HG03571 (cell line): ENCODE measurements around the gene PPP1R14C.

Experiments
- ATAC-seq: cut with Tn5 transposase; IDR thresholded peaks from one replicate; pipeline ENCODE4 v1.9.1; 2021; ENCODE audit not compliant: unreplicated experiment

Gene PPP1R14C

DNA sequence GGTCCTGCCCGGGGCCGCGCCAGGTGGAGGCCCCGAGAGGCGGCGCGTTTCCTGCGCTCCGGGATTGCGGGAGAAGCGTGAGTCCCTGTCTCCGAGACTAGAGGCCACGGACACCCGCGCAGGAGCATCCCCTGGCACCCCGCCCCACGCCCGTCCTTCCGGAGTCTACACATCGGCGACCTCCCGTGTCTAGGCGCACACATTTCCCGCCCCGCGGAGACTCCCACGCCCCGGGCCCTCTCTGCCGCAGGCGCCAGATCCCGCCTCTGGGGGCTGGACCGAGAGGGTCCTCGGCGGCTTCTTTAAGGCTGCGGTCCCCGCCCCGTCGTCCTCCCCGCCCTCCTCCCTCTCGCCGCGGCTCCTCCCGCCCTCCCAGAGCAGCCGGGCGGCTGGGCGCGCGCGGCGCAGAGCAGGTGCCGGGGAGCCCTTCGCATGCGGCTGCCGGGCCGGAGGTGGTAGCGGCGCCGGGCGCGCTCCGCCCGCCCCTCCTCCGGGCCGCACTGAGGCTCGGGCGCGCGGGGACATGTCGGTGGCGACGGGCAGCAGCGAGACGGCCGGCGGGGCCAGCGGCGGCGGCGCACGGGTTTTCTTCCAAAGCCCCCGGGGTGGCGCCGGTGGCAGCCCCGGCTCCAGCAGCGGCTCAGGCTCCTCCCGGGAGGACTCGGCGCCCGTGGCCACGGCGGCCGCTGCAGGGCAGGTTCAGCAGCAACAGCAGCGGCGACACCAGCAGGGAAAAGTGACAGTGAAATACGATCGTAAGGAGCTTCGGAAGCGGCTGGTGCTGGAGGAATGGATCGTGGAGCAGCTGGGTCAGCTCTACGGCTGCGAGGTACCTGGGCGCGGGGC lies at the start of gene PPP1R14C:
Gene PPP1R14C, plus strand, starts transcription at position 375 of the 846 bp plus-strand sequence. Its CDS starts 149 bp downstream, at position 524.
- no peak for ATAC-seq

DNA sequence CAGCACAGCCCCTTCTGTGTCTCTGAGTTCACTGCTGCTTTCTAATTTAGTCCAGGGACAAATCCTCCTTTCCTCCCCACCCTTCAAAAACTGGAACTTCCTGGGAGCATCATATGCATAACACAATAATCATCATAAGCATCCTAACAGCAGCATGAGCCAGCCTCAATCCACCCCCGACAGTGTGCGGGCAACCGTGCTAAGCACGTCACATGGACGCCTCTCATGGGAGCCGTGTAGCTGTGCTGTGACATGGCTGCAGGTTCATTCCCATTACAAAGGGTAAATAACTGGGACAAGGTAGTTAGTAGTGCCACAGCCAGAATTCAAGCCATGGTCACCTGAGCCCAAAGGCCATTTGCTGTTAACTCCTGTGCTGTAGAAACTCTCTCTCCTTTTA lies 49.4 kb upstream of the PPP1R14C start:
- no peak for ATAC-seq

DNA sequence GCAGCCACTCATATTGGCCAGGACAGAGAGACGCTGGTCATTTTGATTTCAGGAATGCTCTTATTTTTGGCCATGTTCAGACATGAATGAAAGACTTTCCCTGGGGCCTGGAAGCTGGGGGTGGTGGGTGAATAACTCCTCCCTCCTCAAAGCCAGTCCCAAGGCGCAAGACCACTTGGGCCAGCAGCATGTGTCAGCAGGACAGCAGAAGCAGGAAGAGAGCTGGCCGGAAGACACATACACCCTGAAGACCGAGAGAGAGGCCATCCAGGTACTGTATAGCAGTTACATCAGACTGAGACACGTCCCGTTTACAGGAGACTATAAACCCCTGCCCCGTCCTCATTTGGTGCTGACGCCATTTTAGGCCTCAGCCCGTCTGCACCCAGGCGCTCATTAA lies 44.7 kb upstream of the PPP1R14C start:
- no peak for ATAC-seq

GRCh38 chr6:150099546-150099945 lies 43.3 kb upstream of the PPP1R14C start:
- ATAC-seq, result no peak

- ATAC-seq, result no peak
Observed at GRCh38 chr6:150099953-150100352, 42.9 kb upstream of the PPP1R14C start.

DNA sequence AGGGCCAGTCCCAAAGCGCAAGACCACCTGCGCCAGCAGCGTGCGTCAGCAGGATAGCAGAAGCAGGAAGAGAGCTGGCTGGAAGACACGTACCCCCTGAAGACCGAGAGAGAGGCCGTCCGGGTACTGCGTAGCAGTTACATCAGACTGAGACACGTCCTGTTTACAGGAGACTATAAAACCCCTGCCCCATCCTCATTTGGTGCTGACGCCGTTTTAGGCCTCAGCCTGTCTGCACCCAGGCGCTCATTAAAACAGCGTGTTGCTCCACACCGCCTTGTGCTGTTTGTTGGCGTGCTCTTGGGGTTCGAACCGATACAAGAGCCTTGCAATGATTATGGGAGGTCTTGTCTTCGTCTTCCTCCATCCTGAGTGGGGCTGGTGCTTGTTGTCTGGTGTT lies 42.1 kb upstream of the PPP1R14C start:
- no peak for ATAC-seq

GRCh38 chr6:150102750-150103270 lies 40.0 kb upstream of the PPP1R14C start:
- ATAC-seq, result no peak

GRCh38 chr6:150112233-150112632 lies 30.6 kb upstream of the PPP1R14C start:
- ATAC-seq, result no peak

GRCh38 chr6:150115769-150116168 lies 27.1 kb upstream of the PPP1R14C start:
- ATAC-seq, result no peak

DNA sequence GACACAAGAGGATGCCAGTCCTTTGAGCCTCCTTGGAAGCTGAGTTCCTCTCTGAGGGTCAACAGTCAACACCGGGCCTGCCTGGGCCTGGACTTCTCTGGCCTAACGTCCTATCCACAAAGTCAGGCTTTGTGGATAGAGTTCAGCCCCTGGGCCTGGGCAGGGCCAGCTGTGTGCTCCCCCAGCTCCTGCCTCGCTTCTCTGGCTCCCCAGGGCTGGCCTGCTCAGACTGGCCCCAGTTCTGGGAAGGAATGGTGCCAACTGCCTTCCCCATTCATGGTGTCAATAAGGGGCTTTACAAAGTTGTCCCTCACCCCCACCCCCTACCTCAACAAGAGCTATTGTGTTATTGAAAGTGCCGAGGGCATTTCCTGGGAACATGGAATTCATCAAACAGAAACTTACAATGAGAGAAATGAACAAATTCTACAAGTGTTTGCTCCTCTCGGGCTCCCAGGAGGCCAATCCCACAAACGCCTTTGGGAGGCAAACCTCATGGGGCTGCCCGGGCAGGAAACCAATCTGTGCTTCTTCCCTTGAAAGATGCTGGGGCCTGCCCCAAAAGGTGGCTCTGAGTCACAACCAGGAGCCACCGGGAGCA lies 26.5 kb upstream of the PPP1R14C start:
- ATAC-seq, result no peak

- no peak for ATAC-seq
Observed at GRCh38 chr6:150118203-150118602, 24.6 kb upstream of the PPP1R14C start.

DNA sequence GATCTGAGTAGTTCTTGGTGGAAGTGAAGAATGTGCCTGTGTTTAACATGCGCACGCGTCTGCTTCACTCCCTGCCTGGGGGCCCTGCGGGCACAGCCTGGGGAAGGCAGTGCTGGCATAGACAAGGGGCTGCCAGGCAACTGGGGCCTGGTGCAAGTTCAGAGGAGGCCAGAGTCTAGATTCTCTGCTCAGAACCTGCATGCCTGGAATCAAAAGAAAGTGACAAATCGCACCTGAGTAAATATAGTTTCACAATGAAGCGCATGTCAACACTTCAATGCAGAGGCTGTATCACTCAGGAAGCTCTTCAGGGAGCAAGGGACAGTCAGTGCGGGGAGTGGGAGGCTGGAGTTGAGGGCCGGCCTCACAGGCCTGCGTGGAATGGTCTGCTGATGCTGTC lies 24.2 kb upstream of the PPP1R14C start:
- ATAC-seq, result no peak

GRCh38 chr6:150119173-150119572 lies 23.7 kb upstream of the PPP1R14C start:
- ATAC-seq, result no peak

DNA sequence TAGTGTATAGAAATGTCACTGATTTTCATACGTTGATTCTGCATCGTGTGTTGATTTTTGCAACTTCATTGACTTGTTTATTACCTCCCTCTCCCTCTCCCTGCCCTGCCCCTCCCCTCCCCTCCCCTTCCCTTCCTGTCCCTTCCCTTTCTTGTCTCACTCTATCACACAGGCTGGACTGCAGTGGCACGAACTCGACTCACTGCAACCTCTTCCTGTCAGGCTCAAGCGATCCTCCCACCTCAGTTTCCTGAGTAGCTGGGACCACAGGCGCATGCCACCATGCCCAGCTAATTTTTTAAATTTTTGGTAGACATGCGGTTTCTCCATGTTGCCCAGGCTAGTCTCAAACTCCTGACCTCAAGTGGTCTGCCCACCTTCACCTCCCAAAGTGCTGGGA lies 19.2 kb upstream of the PPP1R14C start:
- no peak for ATAC-seq

- ATAC-seq, result no peak
Observed at GRCh38 chr6:150124235-150124634, 18.6 kb upstream of the PPP1R14C start.

DNA sequence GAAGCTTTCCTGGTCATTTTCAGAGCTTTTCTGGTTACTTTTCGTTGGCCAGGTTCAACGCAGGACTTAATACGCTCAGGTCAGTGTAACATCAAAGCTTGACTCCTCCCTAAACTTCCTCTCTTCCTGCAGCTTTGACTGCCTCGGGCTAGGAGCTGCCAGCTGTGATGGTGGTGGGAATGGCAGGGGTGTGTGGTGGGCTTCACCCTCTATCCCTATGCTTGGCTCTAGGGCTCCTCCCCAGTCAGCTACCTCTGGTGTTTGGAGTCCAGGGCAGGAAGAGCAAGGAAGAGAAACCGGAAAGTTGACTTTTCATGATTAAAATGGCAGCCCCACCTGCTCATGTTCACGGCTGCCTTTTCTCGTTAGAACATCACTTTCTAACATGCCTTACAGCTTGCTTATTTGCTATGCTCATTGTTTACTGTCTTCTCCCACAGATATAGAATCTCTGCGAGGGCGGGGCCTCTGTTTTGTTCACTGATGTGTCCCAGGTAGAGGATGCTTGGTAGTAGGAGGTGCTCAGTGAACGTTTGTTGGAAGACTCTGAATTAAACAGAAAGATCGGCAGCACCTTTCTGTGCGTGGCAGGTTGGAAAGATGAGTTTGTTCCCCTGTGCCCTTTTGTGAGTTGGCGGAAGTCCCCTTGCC lies 16.1 kb upstream of the PPP1R14C start:
- no peak for ATAC-seq

DNA sequence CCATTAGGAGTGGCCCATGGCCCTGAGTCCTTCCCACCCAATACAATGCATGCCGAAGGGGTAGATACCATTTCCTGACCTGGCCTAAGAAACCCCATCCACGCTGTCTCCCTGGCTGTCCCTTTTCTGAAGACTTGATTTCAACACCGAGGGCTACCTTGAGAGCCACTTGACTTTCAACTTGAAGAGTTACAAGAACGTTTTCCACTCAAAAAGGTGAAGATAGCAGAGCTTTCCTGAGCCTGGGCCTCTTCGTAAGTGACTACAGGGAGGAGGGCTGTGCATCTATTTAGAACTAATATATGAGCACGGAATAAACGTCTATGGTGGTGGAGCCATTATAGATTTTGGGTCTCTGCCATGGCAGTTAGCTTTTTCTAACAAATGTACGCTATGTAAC lies 14.4 kb upstream of the PPP1R14C start:
- no peak for ATAC-seq

- ATAC-seq, result no peak
Observed at GRCh38 chr6:150129616-150130505, 13.0 kb upstream of the PPP1R14C start.

- no peak for ATAC-seq
Observed at GRCh38 chr6:150133686-150134085, 9.2 kb upstream of the PPP1R14C start.

- no peak for ATAC-seq
Observed at GRCh38 chr6:150134280-150134920, 8.4 kb upstream of the PPP1R14C start.
